ENCODE data around the gene SERPINI1.

SERPINI1 gene

DNA sequence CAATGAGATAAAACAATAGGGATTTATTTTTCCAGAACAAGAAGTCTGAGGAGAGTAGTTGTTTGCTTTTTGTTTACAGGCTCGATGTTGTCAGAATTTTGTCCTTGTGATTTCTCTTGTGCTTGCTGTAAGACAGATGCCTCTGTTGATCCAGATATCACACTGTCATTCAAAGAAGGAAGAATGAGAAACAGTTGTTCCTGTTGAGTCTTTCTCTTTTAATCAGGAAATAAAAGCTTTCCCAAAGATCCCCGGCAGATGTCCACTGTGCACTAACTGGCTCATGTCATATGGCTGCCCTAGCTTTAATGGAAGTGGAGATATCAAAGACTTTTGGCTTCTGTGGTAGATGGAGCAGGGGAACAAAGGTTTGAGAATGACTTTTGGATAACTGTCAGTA lies 6.8 kb downstream of the SERPINI1 start:
- H3K36me3 ChIP-seq (ENCODE audit: insufficient read depth, low read length), result no peaks in the 10 kb centered on the region
- no peaks in the 10 kb centered on the region for H3K27me3 ChIP-seq (ENCODE audit: insufficient read depth, low read length, poor library complexity, severe bottlenecking)
- TF ChIP-seq, protein P1, sequence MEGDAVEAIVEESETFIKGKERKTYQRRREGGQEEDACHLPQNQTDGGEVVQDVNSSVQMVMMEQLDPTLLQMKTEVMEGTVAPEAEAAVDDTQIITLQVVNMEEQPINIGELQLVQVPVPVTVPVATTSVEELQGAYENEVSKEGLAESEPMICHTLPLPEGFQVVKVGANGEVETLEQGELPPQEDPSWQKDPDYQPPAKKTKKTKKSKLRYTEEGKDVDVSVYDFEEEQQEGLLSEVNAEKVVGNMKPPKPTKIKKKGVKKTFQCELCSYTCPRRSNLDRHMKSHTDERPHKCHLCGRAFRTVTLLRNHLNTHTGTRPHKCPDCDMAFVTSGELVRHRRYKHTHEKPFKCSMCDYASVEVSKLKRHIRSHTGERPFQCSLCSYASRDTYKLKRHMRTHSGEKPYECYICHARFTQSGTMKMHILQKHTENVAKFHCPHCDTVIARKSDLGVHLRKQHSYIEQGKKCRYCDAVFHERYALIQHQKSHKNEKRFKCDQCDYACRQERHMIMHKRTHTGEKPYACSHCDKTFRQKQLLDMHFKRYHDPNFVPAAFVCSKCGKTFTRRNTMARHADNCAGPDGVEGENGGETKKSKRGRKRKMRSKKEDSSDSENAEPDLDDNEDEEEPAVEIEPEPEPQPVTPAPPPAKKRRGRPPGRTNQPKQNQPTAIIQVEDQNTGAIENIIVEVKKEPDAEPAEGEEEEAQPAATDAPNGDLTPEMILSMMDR (conservative IDR thresholded peaks at IDR 0.05; ENCODE audit: low read length), result no peak
- no peak for TF ChIP-seq EZH2phosphoT487 (IDR thresholded peaks at IDR 0.05; ENCODE audit: borderline replicate concordance)
- no peak overlapping the region for H2AFZ ChIP-seq (ENCODE audit: low read length)
- H3K79me2 ChIP-seq (ENCODE audit: insufficient read depth, low read length), result no peaks in the 10 kb centered on the region
- no peak overlapping the region for H3K4me2 ChIP-seq (ENCODE audit: low read depth, low read length, poor library complexity, severe bottlenecking)
- no peak overlapping the region for H3K4me3 ChIP-seq (ENCODE audit: low read length, poor library complexity, severe bottlenecking)
- peaks cover 32% of the 10 kb centered on the region for H3K4me1 ChIP-seq (ENCODE audit: insufficient read depth, low read length, poor library complexity, severe bottlenecking)
- no peaks in the 10 kb centered on the region for H4K20me1 ChIP-seq (ENCODE audit: insufficient read depth, low read length, poor library complexity, severe bottlenecking)
- H3F3A ChIP-seq (ENCODE audit: low read depth), result peaks cover 6% of the 10 kb centered on the region; the same call in 1 of the 2 replicates
- no peaks in the 10 kb centered on the region for H3K9me2 ChIP-seq (replicated peaks; ENCODE audit: low read depth, low read length)
- no peak overlapping the region for H3K9ac ChIP-seq (ENCODE audit: low read depth, low read length, poor library complexity, severe bottlenecking)
- no peaks in the 10 kb centered on the region for H3K9me3 ChIP-seq (ENCODE audit: insufficient read depth, low read depth, low read length)

DNA sequence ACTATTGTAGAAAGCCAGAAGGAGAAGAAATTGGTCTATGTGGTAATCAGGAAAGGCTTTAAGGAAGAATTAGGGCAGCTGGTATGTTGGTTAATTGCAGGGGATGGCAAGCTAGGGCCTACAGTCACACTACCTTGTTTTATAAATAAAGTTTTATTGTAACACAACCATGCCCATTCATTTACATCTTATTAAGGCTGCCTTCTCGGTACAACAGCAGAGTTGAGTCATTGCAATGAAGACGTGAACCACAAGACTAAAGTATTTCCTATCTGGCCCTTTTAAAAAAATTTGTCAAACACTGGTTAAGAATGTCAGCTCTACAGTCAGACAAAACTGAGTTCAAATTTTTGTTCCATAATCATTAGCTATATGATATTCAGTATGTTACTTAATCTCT lies 8.3 kb downstream of the SERPINI1 start:
- Histone ChIP-seq H3K4me1 (ENCODE audit: insufficient read depth, low read length, poor library complexity, severe bottlenecking) (peaks cover 23% of the 10 kb centered on the region), H3K4me3 (ENCODE audit: low read length, poor library complexity, severe bottlenecking) (no peak overlapping the region), H3K9ac (ENCODE audit: low read depth, low read length, poor library complexity, severe bottlenecking) (no peak overlapping the region), H4K20me1 (ENCODE audit: insufficient read depth, low read length, poor library complexity, severe bottlenecking) (no peaks in the 10 kb centered on the region), H3F3A (ENCODE audit: low read depth) (peaks cover 6% of the 10 kb centered on the region; the same call in 1 of the 2 replicates), H3K9me2 (replicated peaks; ENCODE audit: low read depth, low read length) (no peaks in the 10 kb centered on the region), H3K79me2 (ENCODE audit: insufficient read depth, low read length) (no peaks in the 10 kb centered on the region), H3K36me3 (ENCODE audit: insufficient read depth, low read length) (no peaks in the 10 kb centered on the region), H2AFZ (ENCODE audit: low read length) (no peak overlapping the region), H3K27me3 (ENCODE audit: insufficient read depth, low read length, poor library complexity, severe bottlenecking) (no peaks in the 10 kb centered on the region), H3K4me2 (ENCODE audit: low read depth, low read length, poor library complexity, severe bottlenecking) (no peak overlapping the region), H3K9me3 (ENCODE audit: insufficient read depth, low read depth, low read length) (no peaks in the 10 kb centered on the region)
- TF ChIP-seq, protein P1 (conservative IDR thresholded peaks at IDR 0.05; ENCODE audit: low read length), result no peak
- no peak for TF ChIP-seq EZH2phosphoT487 (IDR thresholded peaks at IDR 0.05; ENCODE audit: borderline replicate concordance)

DNA sequence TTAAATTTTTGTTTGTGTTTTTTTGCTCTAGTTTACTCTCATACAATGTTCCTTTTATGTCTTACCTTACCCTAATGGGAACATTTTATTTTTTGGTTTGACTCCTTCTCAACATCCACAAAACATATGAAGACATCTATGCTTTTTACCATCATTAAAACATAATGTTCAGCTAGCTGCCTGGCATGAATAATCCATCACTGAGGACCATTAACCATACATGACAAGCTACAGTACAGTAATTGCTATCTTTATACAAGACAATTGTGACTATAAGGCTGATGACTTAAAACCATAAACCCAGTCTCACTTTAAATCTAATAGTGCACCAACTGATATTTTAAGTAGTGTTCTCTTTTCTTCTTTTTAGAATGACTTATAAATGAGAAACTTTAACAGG lies 13.7 kb downstream of the SERPINI1 start:
- Histone ChIP-seq H3K9me2 (replicated peaks; ENCODE audit: low read depth, low read length) (no peaks in the 10 kb centered on the region), H3K4me3 (ENCODE audit: low read length, poor library complexity, severe bottlenecking) (no peak overlapping the region), H3F3A (ENCODE audit: low read depth) (peaks cover 6% of the 10 kb centered on the region; the same call in 1 of the 2 replicates), H3K4me2 (ENCODE audit: low read depth, low read length, poor library complexity, severe bottlenecking) (no peak overlapping the region), H3K36me3 (ENCODE audit: insufficient read depth, low read length) (no peaks in the 10 kb centered on the region), H3K4me1 (ENCODE audit: insufficient read depth, low read length, poor library complexity, severe bottlenecking) (peaks cover 14% of the 10 kb centered on the region), H3K79me2 (ENCODE audit: insufficient read depth, low read length) (no peaks in the 10 kb centered on the region), H4K20me1 (ENCODE audit: insufficient read depth, low read length, poor library complexity, severe bottlenecking) (no peaks in the 10 kb centered on the region), H2AFZ (ENCODE audit: low read length) (no peak overlapping the region), H3K9ac (ENCODE audit: low read depth, low read length, poor library complexity, severe bottlenecking) (no peak overlapping the region), H3K9me3 (ENCODE audit: insufficient read depth, low read depth, low read length) (no peaks in the 10 kb centered on the region), H3K27me3 (ENCODE audit: insufficient read depth, low read length, poor library complexity, severe bottlenecking) (peaks cover 8% of the 10 kb centered on the region)
- TF ChIP-seq EZH2phosphoT487 (IDR thresholded peaks at IDR 0.05; ENCODE audit: borderline replicate concordance), result no peak
- TF ChIP-seq, protein P1 (conservative IDR thresholded peaks at IDR 0.05; ENCODE audit: low read length), result no peak
